AG04449 (cell line): ENCODE measurements around the gene ERVK3-1.

ENCODE experiments used
- CTCF ChIA-PET: fragments of 350-600 bp; formaldehyde crosslinking; extraction: SDS; loops from one replicate; lab custom pipeline; 2021; ENCODE audit warnings: antibody characterized with exemption; lab: Yijun Ruan, JAX
- POLR2A ChIA-PET: fragments of 400-600, 350-600 bp; formaldehyde crosslinking; extraction: SDS; loops from one replicate; lab custom pipeline; 2020; ENCODE audit warnings: antibody characterized with exemption, inconsistent platforms; lab: Yijun Ruan, JAX
- DNase-seq: peaks from one replicate; pipeline ENCODE4 v3.0.0-alpha.2; 2010; ENCODE audit warnings: low read depth, low spot score
- H3K4me3 ChIP-seq: 2 replicates; pipeline ENCODE4 v1.5.1; 2011; ENCODE audit warnings: low read depth, mild to moderate bottlenecking, control low read depth, low read length
- TF ChIP-seq, protein P1 (sequence below): IDR thresholded peaks from one replicate; pipeline ENCODE4 v1.5.1; 2011; ENCODE audit warnings: mild to moderate bottlenecking, moderate library complexity, low read length, control low read depth, inconsistent platforms; ENCODE audit not compliant: insufficient read depth; ENCODE audit errors: missing control alignments

ERVK3-1 gene

DNA sequence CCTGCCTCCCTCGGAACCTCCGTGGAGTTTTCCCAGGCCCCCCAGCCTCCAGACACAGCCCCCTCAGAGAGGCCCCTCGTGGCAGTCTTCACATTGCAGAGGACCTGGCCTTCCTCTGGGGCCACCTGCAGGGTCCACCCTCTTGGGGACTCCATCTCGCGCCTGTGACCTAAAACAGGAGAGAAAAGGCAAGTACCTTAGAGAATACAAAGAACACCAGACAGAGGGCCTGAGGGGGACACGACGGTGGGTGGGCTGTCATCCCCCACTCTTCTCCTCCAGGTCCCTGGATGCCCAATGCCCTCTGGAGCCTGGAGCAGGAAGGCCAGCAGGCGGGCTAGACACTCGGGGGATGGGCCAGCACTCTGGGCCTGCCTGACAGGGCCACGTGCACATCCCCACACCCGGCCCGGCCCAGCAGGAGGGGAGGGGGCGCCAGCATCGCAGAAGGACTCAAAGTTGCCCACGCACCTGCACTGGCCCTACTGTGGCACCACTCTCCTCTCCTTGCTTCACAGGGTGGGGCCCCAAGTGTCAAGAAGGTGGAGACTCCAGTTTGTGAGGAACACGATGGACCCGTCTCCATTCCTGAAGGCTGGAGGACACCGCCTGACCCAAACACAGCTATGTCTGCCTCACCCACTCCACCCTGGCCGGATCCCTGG is 52.4 kb downstream of the ERVK3-1 start:
- no peak overlapping the region for H3K4me3 ChIP-seq
- CTCF ChIA-PET = no interaction called here
- TF ChIP-seq, protein P1, sequence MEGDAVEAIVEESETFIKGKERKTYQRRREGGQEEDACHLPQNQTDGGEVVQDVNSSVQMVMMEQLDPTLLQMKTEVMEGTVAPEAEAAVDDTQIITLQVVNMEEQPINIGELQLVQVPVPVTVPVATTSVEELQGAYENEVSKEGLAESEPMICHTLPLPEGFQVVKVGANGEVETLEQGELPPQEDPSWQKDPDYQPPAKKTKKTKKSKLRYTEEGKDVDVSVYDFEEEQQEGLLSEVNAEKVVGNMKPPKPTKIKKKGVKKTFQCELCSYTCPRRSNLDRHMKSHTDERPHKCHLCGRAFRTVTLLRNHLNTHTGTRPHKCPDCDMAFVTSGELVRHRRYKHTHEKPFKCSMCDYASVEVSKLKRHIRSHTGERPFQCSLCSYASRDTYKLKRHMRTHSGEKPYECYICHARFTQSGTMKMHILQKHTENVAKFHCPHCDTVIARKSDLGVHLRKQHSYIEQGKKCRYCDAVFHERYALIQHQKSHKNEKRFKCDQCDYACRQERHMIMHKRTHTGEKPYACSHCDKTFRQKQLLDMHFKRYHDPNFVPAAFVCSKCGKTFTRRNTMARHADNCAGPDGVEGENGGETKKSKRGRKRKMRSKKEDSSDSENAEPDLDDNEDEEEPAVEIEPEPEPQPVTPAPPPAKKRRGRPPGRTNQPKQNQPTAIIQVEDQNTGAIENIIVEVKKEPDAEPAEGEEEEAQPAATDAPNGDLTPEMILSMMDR = no peak
- POLR2A ChIA-PET = interaction anchor here (1.1 to 1.2 kb wide), 2 partner anchors 8 to 11 kb away, joined by 4 to 8 read pairs; no protein-coding TSS in a partner anchor
- no peak for DNase-seq

- POLR2A ChIA-PET = interaction anchor here (0.7 to 1.4 kb wide), 6 partner anchors 10 to 198 kb away, joined by 3 to 22 read pairs (median 3); partner anchors contain the start of gene ZSCAN22
- H3K4me3 ChIP-seq = peak overlapping the region; percentile 67
- CTCF ChIA-PET = interaction anchor here (1.3 to 1.4 kb wide), 2 partner anchors 12 to 13 kb away, joined by 3 to 4 read pairs; no protein-coding TSS in a partner anchor
- TF ChIP-seq, protein P1 = no peak
- DNase-seq = no peak
Observed at GRCh38 chr19:58361900-58362271, 56.7 kb downstream of the ERVK3-1 start.

- DNase-seq = peak; percentile 66
- TF ChIP-seq, protein P1 = peak; percentile 2
- H3K4me3 ChIP-seq = peak within 1 kb of the TSS; percentile 67
- CTCF ChIA-PET = interaction anchor here (0.8 to 1.4 kb wide), 3 partner anchors 11 to 17 kb away, joined by 3 to 4 read pairs (median 3); no protein-coding TSS in a partner anchor
- POLR2A ChIA-PET = interaction anchor here (0.6 to 1.4 kb wide), 11 partner anchors 11 to 197 kb away, joined by 3 to 22 read pairs (median 3); partner anchors contain the start of genes ZBTB45, ZNF584, ZNF8 and ZSCAN22
Observed at GRCh38 chr19:58362272-58362994, 57.3 kb downstream of the ERVK3-1 start, which contains the start of gene ZNF497. Gene ZNF497, minus strand, starts transcription at chr19:58362751. Its CDS starts 5,116 bp downstream, at chr19:58357635.

DNA sequence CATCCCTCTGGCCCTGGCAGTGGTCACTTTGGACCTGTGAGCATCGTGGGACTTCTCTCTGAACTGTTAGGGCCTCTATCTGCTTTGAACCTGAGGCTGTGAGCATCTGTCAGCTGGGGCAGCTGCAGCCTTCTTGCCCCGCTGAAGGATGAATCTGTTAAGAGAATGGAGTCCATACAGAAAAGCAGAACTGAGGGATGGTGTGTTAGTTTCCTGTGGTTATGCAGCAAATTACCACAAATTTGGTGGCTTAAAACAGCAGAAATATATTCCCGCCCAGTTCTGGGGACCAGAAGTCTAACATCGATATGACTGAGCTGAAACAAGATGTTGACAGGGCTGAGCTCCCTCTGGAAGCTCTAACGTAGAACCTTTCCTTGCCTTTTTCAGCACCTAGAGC is 59.0 kb downstream of the ERVK3-1 start:
- DNase-seq = no peak
- ChIA-PET POLR2A (interaction anchor here (1.2 kb wide), 1 partner anchor 16 kb away, joined by 5 read pairs; no protein-coding TSS in a partner anchor), CTCF (interaction anchor here (1.5 kb wide), 1 partner anchor 9 kb away, joined by 7 read pairs; no protein-coding TSS in a partner anchor)
- H3K4me3 ChIP-seq = no peak overlapping the region
- TF ChIP-seq, protein P1 = no peak
